Ovary (tissue), 9 donors: ENCODE data around the gene KAT6B. TPM values are rescaled to one million over a fixed set of nuclear protein-coding genes. Genes with fewer than 3 reads are reported as not detected.

Experiments used
- DNase-seq, 5 donors: peaks; one replicate each; pipeline ENCODE4 v3.0.0-alpha.2; 2019 to 2020
- H3K27ac ChIP-seq, 2 donors: fragments of 200-600 bp; one replicate each; pipeline versions ENCODE4 v1.5.1 to v1.8.0; 2019 to 2022
- H3K27me3 ChIP-seq: fragments of 200-600 bp; one replicate; pipeline ENCODE4 v1.8.0; 2022
- H3K36me3 ChIP-seq: fragments of 200-600 bp; sonication (generic); one replicate; pipeline ENCODE4 v1.5.1; 2019
- H3K4me1 ChIP-seq: one replicate; pipeline ENCODE4 v1.8.1; 2013; ENCODE audit warnings: mild to moderate bottlenecking, moderate library complexity; ENCODE audit not compliant: insufficient read depth
- H3K4me3 ChIP-seq: fragments of 200-600 bp; sonication (generic); one replicate; pipeline ENCODE4 v1.5.1; 2017
- H3K9me3 ChIP-seq, 2 donors: fragments of 200-600 bp in 1 of 2; sonication (generic) in 1 of 2; one replicate each; pipeline versions ENCODE4 v1.5.1 to v1.8.1; 2013 to 2019; ENCODE audit warnings: mild to moderate bottlenecking in 1 of 2, moderate library complexity in 1 of 2
- EP300 ChIP-seq: sonication (generic); formaldehyde crosslinking; IDR thresholded peaks from one replicate; pipeline ENCODE4 v1.6.1; 2017; ENCODE audit warnings: antibody characterized with exemption
- POLR2A ChIP-seq: fragments of 450-650 bp; IDR thresholded peaks from one replicate; pipeline ENCODE4 v1.6.1; 2017; ENCODE audit warnings: antibody characterized with exemption, mild to moderate bottlenecking, moderate library complexity
- WGBS, 3 donors: extraction: QIAGEN DNeasy Blood & Tissue Kit in 1 of 3; methylation state at CpG; one replicate each; pipeline versions ENCODE4 v1.1.5 to v1.1.7; 2013 to 2017; 5-methylcytosine and 5-hydroxymethylcytosine counted together
- intact Hi-C, 4 donors: fragments of 100-400 bp; cut with DNase I; formaldehyde crosslinking; loops; one replicate each; pipeline versions ENCODE4 v1.11.0 to v1.15.1; 2022 to 2023
- polyA plus RNA-seq, 2 donors: library from polyadenylated mRNA; stranded (reverse); fragments of 200-250 nt in 1 of 2; fragments of 350-450 nt in 1 of 2; fragmentation: Illumina TruSeq in 1 of 2; extraction: RNeasy Lipid Tissue Mini Kit (QIAGEN cat#74804) in 1 of 2; gene quantifications; one replicate each; pipeline ENCODE4 v1.2.3, GENCODE V29; 2013 to 2014
- total RNA-seq, 7 donors: library from RNA; depleted of rRNA in 2 of 7; stranded (reverse); fragments of >200 nt in 2 of 7; fragmentation: NEBNext Ultra II Directional in 3 of 7; extraction: Animal tissue kit (Norgen Biotek cat#: 25700) in 3 of 7; gene quantifications; one replicate each; pipeline versions ENCODE4 v1.1.0 to v1.2.4, GENCODE V29; 2016 to 2023
- TF ChIP-seq, protein P1 (sequence below), 3 donors: fragments of 450-650 bp in 2 of 3; fragments of 200-600 bp in 1 of 3; IDR thresholded peaks; one replicate each; pipeline versions ENCODE4 v1.5.1 to v1.8.0; 2016 to 2022; ENCODE audit warnings: antibody characterized with exemption in 3 of 3, mild to moderate bottlenecking in 1 of 3
- donor health status: DM: no; HTN: no; CAD: no; lungs with moderate emphysema.
- donor health status: DM: no; HTN: no; CAD: no.
- donor health status: Bipolar disorder and iron deficiency.
- donor health status: DM: yes; HTN: yes; CAD: no.
- donor health status: DM: no; HTN: no; CAD: no.
- donor health status: DM: yes; HTN: yes; CAD: no.

The KAT6B gene
- total and polyA plus RNA-seq, 9 donors, result 14.9 to 61.6 (median 49.2) TPM

DNA sequence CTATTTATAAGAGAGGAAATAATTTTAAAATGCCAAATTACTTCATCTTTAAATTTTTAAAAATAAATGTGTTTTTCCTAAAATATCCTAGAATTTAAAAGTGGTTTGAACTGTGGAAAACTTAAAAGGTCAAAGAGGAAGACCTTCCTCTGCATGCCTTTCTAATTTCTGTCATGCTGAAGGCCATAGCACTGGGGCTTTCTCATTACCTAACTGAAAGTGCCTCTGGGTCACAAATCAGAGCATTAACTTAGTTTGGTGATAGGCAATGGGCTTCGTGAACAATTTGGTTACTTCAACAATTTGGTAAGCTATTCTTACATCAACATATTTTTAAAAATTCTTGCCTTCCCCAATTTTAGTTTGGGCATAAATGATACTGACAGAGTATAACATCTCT is 184.8 kb downstream of the KAT6B start:
- Histone ChIP-seq H3K27ac (no peak overlapping the region), H3K9me3 (no peaks in the 10 kb centered on the region), H3K36me3 (no peaks in the 10 kb centered on the region), H3K27me3 (no peaks in the 10 kb centered on the region), H3K4me3 (no peak overlapping the region), H3K4me1 (peaks cover 6% of the 10 kb centered on the region)
- TF ChIP-seq, protein P1, sequence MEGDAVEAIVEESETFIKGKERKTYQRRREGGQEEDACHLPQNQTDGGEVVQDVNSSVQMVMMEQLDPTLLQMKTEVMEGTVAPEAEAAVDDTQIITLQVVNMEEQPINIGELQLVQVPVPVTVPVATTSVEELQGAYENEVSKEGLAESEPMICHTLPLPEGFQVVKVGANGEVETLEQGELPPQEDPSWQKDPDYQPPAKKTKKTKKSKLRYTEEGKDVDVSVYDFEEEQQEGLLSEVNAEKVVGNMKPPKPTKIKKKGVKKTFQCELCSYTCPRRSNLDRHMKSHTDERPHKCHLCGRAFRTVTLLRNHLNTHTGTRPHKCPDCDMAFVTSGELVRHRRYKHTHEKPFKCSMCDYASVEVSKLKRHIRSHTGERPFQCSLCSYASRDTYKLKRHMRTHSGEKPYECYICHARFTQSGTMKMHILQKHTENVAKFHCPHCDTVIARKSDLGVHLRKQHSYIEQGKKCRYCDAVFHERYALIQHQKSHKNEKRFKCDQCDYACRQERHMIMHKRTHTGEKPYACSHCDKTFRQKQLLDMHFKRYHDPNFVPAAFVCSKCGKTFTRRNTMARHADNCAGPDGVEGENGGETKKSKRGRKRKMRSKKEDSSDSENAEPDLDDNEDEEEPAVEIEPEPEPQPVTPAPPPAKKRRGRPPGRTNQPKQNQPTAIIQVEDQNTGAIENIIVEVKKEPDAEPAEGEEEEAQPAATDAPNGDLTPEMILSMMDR (IDR thresholded peaks at IDR 0.05), result no peak
- no peak for TF ChIP-seq POLR2A
- TF ChIP-seq EP300, result no peak
- no peak for DNase-seq
- 55 to 66% (median 62%) methylated on average over 1 of the region's 1 CpG for WGBS, 3 donors
- intact Hi-C loops, result loop anchor here in 2 of 4 donors (10.0 kb wide), 2 partner anchors 176 to 736 kb away; no protein-coding TSS in a partner anchor

DNA sequence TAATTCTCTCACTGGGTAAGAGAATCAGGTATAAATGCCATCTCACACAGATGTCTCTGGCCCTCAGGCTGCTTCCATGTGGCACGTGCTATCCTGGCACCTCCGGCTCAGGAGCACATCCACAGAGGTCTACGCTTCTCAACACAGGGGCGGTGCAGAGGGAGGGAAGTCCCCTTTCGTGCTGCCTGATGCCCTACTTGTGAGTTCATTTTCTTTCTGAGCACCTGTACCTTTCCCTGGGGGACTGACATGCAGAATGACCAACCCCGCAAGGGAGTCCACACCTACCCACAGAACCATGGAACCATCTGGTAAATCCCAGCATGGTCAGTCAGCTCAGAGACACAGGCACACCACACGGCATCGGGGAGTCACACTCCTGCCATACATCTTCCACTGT is 186.1 kb downstream of the KAT6B start:
- Histone ChIP-seq H3K36me3 (no peaks in the 10 kb centered on the region), H3K27ac (no peak overlapping the region), H3K4me1 (peaks cover 5% of the 10 kb centered on the region), H3K4me3 (no peak overlapping the region), H3K27me3 (no peaks in the 10 kb centered on the region), H3K9me3 (no peaks in the 10 kb centered on the region)
- intact Hi-C loops, result loop anchor here in 2 of 4 donors (10.0 kb wide), 2 partner anchors 178 to 738 kb away; no protein-coding TSS in a partner anchor
- no peak for DNase-seq
- 96 to 98% (median 97%) methylated on average over 8 of the region's 8 CpGs for WGBS, 3 donors
- TF ChIP-seq POLR2A (no peak), EP300 (no peak)
- TF ChIP-seq, protein P1 (IDR thresholded peaks at IDR 0.05), result no peak

DNA sequence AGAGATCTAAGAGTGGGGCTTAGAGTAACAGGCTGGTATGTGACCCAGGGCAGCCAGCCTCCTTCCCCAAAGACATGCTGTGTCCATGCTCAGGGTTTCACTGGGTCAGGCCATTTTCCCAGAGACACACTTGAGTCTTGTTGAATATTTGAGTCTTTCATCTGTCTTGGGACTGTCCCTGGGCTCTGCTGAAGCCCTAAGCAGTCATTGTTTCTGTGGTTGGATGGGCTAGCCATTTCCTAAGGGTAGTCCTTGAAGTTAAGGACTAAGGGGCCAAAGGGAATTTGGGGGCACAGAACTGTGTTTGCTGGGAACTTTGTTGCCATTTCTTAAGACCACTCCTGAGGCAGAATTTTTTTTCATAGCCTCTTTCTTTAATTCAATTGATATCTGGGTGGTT is 186.6 kb downstream of the KAT6B start:
- Histone ChIP-seq H3K4me1 (peaks cover 5% of the 10 kb centered on the region), H3K36me3 (no peaks in the 10 kb centered on the region), H3K9me3 (no peaks in the 10 kb centered on the region), H3K4me3 (no peak overlapping the region), H3K27ac (peak overlapping the region in 1 of 2 donors; percentile 64), H3K27me3 (no peaks in the 10 kb centered on the region)
- intact Hi-C loops, result loop anchor here in 2 of 4 donors (10.0 kb wide), 2 partner anchors 178 to 738 kb away; no protein-coding TSS in a partner anchor
- no peak for DNase-seq
- TF ChIP-seq, protein P1 (IDR thresholded peaks at IDR 0.05), result no peak
- TF ChIP-seq EP300 (no peak), POLR2A (no peak)

DNA sequence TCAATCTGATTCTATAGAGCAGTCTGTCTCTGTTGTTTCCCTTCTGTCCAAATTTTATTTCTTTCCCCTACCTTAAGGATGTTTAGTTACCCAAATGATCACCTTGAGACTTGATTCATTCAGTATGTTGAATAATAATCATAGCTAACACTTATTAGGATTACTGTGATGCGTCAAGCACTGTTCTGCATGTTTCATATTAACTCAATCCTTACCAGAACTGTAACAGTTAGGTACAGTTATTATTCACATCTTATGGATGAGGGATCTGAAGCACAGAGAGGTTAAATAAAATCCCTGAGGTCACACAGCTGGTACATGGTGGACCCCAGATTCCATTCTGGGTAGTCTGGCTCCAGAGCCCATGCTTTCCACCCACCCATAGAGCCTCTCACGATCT is 187.1 kb downstream of the KAT6B start:
- no peaks in the 10 kb centered on the region for H3K9me3 ChIP-seq
- DNase-seq, result no peak
- peaks cover 5% of the 10 kb centered on the region for H3K4me1 ChIP-seq
- 39 to 63% (median 54%) methylated on average over 2 of the region's 2 CpGs for WGBS, 3 donors
- H3K27ac ChIP-seq, result peak overlapping the region in 1 of 2 donors; percentile 64
- no peaks in the 10 kb centered on the region for H3K36me3 ChIP-seq
- intact Hi-C loops, result loop anchor here in 2 of 4 donors (10.0 kb wide), 2 partner anchors 179 to 739 kb away; no protein-coding TSS in a partner anchor
- H3K4me3 ChIP-seq, result no peak overlapping the region
- TF ChIP-seq EP300, result no peak
- TF ChIP-seq, protein P1 (IDR thresholded peaks at IDR 0.05), result no peak
- no peak for TF ChIP-seq POLR2A
- H3K27me3 ChIP-seq, result no peaks in the 10 kb centered on the region
